SK-N-SH treated with all-trans-retinoic acid at 6 μM for 48 hours (cell line): ENCODE measurements around the gene CYGB.
"Not testable (repeated sequence)": the region's sequence is repeated elsewhere in the genome, so short reads cannot be mapped to it uniquely, and the experiment has no call there.

Source experiments
- ARNTL ChIP-seq: fragments of 450-650 bp; formaldehyde crosslinking; IDR thresholded peaks from 2 replicates; pipeline ENCODE4 v1.5.0; 2020; ENCODE audit warnings: low read depth, mild to moderate bottlenecking, moderate library complexity, borderline replicate concordance
- CSRNP3 ChIP-seq: fragments of 250-450 bp; sonication (Bioruptor Pico); IDR thresholded peaks from 2 replicates; pipeline ENCODE4 v1.5.1; 2021; ENCODE audit warnings: mild to moderate bottlenecking, moderate library complexity
- GLIS3 ChIP-seq: fragments of 250-450 bp; sonication (Bioruptor Pico); IDR thresholded peaks from 2 replicates; pipeline ENCODE4 v1.5.0; 2020; ENCODE audit warnings: mild to moderate bottlenecking, moderate library complexity
- PATZ1 ChIP-seq: fragments of 250-450 bp; sonication (Bioruptor Pico); IDR thresholded peaks from 2 replicates; pipeline ENCODE4 v1.8.0; 2020; ENCODE audit warnings: mild to moderate bottlenecking, moderate library complexity, borderline replicate concordance
- RARB ChIP-seq: fragments of 250-450 bp; sonication (Bioruptor Pico); IDR thresholded peaks from 2 replicates; pipeline ENCODE4 v1.8.0; 2021; ENCODE audit warnings: mild to moderate bottlenecking, moderate library complexity
- SNAI2 ChIP-seq: fragments of 250-450 bp; sonication (Bioruptor Pico); IDR thresholded peaks from 2 replicates; pipeline ENCODE4 v1.5.0; 2020; ENCODE audit warnings: mild to moderate bottlenecking, moderate library complexity
- TOX ChIP-seq: fragments of 250-450 bp; sonication (Bioruptor Pico); IDR thresholded peaks from 2 replicates; pipeline ENCODE4 v1.8.0; 2021; ENCODE audit warnings: mild to moderate bottlenecking, moderate library complexity, borderline replicate concordance
- ZFP3 ChIP-seq: fragments of 250-450 bp; sonication (Bioruptor Pico); IDR thresholded peaks from 2 replicates; pipeline ENCODE4 v1.5.0; 2020; ENCODE audit warnings: mild to moderate bottlenecking, moderate library complexity
- TF ChIP-seq, protein P1 (sequence below): fragments of 250-450 bp; sonication (Bioruptor Pico); IDR thresholded peaks from 2 replicates; pipeline ENCODE4 v1.8.0; 2021; ENCODE audit warnings: low read depth, mild to moderate bottlenecking, moderate library complexity, borderline replicate concordance
- TF ChIP-seq, protein P2 (sequence below): fragments of 250-450 bp; sonication (Bioruptor Pico); IDR thresholded peaks from 2 replicates; pipeline ENCODE4 v1.5.1; 2020; ENCODE audit warnings: low read depth, mild to moderate bottlenecking, moderate library complexity

- TF ChIP-seq GLIS3 (CRISPR knock-in tag); ZFP3 (CRISPR knock-in tag); ARNTL (CRISPR knock-in tag); PATZ1 (CRISPR knock-in tag); TOX (CRISPR knock-in tag); SNAI2 (CRISPR knock-in tag); CSRNP3 (CRISPR knock-in tag); RARB: not testable (repeated sequence)
- TF ChIP-seq, protein P1, sequence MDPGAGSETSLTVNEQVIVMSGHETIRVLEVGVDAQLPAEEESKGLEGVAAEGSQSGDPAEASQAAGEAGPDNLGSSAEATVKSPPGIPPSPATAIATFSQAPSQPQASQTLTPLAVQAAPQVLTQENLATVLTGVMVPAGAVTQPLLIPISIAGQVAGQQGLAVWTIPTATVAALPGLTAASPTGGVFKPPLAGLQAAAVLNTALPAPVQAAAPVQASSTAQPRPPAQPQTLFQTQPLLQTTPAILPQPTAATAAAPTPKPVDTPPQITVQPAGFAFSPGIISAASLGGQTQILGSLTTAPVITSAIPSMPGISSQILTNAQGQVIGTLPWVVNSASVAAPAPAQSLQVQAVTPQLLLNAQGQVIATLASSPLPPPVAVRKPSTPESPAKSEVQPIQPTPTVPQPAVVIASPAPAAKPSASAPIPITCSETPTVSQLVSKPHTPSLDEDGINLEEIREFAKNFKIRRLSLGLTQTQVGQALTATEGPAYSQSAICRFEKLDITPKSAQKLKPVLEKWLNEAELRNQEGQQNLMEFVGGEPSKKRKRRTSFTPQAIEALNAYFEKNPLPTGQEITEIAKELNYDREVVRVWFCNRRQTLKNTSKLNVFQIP (CRISPR knock-in tag): not testable (repeated sequence)
- TF ChIP-seq, protein P2, sequence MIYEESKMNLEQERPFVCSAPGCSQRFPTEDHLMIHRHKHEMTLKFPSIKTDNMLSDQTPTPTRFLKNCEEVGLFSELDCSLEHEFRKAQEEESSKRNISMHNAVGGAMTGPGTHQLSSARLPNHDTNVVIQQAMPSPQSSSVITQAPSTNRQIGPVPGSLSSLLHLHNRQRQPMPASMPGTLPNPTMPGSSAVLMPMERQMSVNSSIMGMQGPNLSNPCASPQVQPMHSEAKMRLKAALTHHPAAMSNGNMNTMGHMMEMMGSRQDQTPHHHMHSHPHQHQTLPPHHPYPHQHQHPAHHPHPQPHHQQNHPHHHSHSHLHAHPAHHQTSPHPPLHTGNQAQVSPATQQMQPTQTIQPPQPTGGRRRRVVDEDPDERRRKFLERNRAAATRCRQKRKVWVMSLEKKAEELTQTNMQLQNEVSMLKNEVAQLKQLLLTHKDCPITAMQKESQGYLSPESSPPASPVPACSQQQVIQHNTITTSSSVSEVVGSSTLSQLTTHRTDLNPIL (CRISPR knock-in tag): not testable (repeated sequence)
Measured at GRCh38 chr17:76508472-76509063, 28.9 kb downstream of the CYGB start.
